NCI-H748 (cell line): ENCODE results near the gene SUSD2.
"Not testable (repeated sequence)": the region's sequence is repeated elsewhere in the genome, so short reads cannot be mapped to it uniquely, and the experiment has no call there.

Experiments used
- DNase-seq: peaks from one replicate; lab custom pipeline; 2025; ENCODE audit not compliant: unreplicated experiment; lab: John Stamatoyannopoulos, UW

Gene SUSD2

GRCh38 chr22:24209016-24209415 lies 27.7 kb downstream of the SUSD2 start:
- DNase-seq = no peak

- DNase-seq = no peak
Measured at GRCh38 chr22:24209687-24210086, 28.4 kb downstream of the SUSD2 start.

DNA sequence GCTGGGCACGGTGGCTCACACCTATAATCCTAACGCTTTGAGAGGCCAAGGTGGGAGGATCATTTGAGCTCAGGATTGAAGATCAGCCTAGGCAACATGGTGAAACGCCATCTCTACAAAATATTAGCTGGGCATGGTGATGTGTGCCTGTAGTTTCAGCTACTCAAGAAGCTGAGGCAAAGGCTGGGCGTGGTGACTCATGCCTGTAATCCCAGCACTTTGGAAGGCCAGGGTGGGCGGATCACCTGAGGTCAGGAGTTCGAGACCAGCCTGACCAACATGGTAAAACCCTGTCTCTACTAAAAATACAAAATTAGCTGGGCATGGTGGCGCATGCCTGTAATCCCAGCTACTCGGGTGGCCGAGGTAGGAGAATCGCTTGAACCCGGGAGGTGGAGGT lies 29.1 kb downstream of the SUSD2 start:
- DNase-seq = not testable (repeated sequence)

GRCh38 chr22:24211716-24212115 lies 30.4 kb downstream of the SUSD2 start:
- not testable (repeated sequence) for DNase-seq

DNA sequence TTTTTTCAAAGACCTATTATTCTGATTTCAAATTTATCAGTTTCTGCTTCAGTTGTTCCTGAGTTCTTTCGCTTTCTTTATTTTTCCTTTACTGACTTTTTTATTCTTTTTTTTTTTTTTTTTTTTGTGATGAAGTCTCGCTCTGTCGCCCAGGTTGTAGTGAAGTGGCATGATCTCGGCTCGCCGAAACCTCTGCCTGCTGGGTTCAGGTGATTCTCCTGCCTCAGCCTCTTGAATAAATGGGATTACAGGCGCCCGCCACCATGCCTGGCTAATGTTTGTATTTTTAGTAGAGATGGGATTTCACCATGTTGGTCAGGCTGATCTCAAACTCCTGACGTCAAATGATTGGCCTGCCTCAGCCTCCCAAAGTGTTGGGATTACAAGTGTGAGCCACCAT lies 31.8 kb downstream of the SUSD2 start:
- not testable (repeated sequence) for DNase-seq

DNA sequence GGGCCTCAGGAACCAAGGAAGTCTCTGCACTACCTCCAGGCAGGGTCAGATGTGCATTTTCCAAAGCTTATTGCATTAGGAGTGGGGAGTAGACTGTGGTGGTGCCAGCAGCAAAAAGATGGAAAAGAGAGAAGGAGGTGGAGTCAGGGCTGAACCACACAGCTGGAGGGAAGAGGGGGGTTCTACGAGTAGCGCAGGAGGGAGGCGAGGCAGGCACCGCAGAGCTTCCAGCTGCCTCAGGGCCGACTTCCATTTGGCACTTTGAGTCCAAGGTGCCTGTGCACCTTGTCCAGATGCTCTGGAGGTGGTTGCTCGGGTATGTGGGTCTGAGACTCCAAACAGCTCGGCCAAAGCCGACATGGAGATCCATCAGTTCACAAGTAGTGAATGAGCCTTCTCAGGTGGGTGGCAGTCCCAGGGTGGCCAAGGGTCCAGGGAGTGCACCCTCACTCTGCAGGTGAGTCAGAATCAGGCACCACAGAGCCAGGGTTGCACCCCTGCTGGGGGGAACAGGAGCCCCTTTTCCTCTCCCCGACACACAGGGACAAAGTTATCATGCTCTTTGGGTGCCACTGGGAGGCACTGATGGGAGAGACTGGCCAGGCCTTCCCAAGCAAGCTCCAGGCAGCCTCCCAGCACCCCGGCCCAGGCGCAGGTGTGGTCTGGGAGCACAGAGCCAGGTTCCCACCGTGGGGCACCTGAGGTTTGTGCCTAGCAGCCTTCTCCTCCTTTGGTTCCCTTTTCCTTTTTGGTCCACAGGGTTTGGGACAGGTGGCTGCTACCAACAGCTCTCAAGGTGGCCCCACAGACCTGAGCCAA lies 33.4 kb downstream of the SUSD2 start:
- no peak for DNase-seq

DNA sequence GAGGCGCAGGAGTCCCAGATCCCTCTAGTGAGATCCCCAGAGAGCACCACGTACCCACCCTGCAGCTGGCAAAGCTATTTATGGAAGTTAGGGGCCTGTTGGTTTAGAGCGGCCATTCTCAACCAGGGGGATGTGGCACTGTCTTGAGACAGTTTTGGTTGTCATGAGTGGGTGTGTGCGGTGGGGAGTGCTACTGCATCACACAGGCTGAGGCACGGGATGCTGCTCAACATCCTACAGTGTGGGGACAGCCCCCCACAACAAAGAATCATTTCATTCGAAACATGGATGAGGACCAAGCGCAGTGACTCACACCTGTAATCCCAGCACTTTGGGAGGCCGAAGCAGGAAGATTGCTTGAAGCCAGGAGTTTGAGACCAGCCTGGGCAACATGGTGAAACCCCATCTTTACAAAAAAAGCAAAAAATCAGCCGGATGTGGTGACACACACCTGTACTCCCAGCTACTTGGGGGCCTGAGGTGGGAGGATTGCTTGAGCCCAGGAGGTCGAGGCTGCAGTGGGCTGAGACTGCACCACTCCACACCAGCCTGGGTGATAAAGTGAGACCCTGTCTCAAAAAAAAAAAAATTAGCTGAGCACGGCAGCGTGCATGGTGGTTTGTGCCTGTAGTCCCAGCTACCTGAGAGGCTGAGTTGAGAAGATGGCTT lies 35.4 kb downstream of the SUSD2 start:
- DNase-seq = no peak

GRCh38 chr22:24217384-24217783 lies 36.1 kb downstream of the SUSD2 start:
- DNase-seq = no peak

DNA sequence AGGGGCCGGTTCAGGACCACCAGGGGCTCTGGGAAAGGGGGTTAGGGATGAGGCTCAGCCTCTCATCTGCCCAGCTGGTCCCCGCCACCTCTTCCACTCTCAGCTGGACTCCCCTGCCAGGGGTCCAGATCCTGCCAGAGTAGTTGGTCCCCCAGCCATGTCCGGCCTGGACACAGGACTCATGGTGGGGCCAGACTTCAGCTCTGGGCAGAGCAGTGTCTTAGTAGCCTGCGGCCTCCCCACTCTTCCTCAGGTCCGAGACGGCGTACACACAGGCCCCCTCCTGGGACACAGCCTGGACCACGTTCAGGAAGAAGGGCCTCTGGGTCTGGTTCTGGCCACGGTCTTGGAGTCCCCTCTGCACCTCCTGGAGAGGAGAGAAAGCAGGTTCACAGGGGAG lies 38.5 kb downstream of the SUSD2 start:
- DNase-seq = no peak

DNA sequence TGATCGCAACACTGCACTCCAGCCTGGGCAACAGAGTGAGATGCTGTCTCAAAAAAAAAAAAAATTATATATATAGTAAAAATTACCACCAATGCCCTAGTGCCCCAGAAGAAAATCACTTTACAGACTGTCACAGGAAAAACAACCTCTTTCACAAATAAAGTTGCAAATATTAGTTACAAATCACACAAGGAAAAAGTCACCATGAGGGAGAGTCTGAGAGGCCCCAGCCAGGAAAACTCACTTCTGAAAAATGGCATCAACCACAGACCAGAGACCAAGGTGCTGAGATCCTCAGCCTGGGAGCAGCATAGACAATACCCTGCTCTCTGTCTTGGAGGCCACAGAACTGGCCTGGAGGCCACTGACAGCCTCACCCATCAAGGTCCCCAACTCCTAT lies 43.2 kb downstream of the SUSD2 start:
- DNase-seq = no peak

DNA sequence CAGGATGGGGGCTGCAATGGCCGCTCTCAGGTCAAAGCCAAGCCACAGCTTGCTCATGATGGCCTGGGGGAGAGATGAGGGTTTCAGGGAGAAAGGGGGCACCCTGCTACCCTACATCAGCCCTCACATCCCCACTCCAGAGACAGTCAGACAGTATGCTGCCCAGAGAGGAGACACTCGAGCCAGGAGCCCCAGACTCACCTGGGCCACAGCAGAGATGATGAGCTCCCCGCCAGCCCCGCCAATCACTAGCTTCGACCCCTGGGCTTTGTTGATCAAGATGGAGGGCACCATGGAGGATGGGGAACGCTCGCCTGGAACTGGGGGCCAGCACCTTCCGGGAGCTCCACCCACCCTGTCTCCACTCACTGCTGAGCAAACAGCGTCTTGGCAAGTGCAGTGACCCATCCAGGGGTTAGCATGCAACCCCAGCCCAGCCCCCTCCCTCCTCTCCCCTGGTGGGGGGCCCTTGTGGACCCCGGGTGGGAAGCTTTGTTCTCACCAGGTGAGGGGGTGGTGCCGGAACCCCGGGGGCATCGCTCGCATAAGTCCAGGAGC lies 43.8 kb downstream of the SUSD2 start:
- no peak for DNase-seq

- no peak for DNase-seq
Measured at GRCh38 chr22:24225951-24226350, 44.7 kb downstream of the SUSD2 start.

DNA sequence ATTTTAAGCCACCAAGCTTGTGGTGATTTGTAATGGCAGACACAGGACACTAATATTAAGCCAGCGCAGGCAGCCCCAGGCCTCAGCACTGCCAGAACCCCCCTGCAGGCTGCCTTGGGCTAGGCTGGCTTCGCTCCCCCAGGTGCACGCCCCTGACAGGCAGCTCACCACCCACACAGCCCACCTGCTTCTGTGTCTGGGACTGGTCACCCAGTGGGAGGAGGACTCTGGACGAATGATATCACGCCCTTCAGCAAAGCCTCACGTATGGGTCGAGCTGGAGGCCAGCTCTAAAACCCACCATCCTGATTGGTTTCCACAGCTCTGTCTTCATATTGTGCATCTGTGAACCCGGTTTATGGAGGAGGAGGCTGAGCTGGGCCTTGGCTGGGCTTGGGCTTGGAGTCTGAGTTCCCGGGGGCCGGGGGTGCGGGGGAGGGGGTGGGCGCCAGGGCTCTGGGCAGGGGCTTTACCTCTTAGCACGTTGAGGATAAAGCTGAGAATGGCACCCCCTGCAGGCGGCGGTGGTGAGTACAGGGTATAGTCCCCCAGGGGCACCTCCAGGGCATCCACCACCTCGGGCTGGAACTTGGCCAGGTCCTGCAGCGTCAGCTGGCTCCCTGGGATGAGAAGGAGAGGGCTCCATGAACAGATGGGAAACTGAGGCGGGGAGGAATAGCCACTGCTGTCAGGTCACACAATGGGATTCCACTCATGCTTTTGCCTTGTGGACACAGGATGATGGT lies 49.8 kb downstream of the SUSD2 start:
- DNase-seq = no peak

DNA sequence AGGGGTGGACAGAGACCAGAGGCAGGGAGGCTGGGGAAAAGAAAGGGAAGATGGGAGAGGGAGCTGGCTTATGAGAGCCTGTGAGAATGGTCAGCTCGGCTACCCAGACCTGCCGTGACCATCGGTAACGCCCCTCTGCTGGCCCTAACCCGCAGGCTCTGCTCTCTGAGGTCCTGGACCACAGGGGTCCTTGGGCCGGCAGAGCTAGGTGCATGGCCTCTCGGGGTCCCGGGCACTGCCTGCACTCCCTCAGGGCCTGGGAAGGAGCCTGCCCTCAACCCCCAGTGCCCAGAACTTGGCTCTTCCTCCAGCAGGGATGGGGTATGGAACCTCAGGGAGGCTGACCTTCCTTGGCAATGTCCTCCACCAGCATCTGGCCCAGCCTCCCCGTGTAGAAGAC lies 50.4 kb downstream of the SUSD2 start:
- no peak for DNase-seq

DNA sequence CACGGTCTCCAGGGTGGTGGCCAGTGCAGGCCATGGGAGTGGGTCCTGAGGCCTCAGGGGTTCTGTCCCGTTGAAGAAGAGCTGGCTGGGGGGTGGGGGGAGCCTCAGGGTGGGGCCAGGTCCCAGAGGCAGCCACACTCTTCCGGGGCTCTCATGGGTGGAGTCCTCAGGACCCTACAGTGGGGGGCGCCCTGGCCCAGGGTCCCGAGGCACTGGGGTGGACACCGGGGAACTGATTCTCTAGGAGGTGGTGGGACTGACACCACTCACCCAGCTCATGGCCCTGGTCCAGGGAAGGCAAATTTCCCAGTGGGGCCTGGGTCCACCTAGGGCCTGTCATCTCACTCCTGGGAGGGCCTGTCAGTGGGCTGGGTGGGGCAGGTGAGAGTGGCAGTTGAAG lies 50.8 kb downstream of the SUSD2 start:
- no peak for DNase-seq

DNA sequence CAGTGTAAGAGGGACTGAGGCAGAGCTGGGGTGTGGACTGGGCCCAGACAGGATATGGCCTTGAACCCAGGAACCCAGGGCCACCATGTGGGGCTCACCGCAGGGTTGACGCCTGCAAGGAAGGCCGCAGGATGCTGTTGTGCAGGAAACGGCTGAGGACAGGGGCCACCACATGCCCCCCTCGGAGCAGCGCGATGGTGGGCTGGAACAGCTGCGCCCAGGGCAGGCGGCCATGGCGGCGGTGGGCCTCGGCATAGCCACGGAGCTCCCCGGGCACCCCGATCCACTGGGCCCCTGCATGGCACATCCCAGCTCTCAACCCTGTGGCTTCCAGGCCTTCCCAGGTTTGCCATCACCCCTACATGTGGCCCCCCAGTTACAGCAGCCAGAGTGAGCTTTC lies 51.4 kb downstream of the SUSD2 start:
- DNase-seq = no peak

DNA sequence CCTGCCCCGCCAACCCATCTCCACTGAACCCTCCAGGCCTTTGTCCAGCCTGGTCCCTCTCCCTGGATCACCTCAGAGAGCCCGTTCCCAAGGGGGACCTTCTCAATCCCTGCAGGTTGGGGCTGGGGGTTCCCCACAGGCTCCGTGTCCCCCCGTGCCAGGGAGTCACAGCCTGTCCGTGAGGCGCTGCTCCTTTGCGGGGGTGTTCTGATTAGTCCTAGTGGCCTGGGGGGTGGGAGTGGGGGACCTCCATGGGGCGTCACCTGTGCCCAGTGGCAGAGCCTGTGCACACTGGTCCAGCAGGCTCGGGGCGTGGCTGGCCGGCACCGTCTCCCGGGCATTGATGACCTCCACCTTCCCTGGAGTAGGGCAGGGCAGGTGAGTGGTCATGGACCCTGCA lies 51.9 kb downstream of the SUSD2 start:
- DNase-seq = no peak

DNA sequence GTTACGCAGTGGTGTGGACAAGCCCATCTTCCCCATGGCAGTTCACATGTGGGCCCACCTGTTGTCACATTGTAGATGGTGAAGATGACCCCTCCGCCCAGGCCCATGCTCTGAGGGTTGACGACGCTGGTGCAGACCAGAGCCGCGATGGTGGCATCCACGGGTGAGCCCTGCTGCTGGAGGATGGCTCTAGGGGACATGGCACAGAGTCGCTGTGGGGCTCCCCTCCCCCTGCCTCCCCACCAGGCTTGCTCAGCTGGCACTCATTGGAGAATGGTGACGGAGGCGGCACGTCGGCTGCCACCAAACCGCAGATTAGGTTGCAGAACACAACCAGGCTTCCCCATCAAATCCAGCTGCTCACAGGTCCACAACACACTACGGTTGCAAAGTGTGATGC lies 52.5 kb downstream of the SUSD2 start:
- DNase-seq = no peak

GRCh38 chr22:24235315-24235714 lies 54.0 kb downstream of the SUSD2 start:
- no peak for DNase-seq

GRCh38 chr22:24236656-24237055 lies 55.4 kb downstream of the SUSD2 start:
- DNase-seq = no peak

GRCh38 chr22:24238101-24238694 lies 56.9 kb downstream of the SUSD2 start:
- not testable (repeated sequence) for DNase-seq
